Smooth muscle cell (in vitro differentiated cells): ENCODE data around the gene APOL3. TPM values are rescaled to one million over a fixed set of nuclear protein-coding genes. Genes with fewer than 3 reads are reported as not detected.

ENCODE experiments used
- DNase-seq: peaks from one replicate; lab custom pipeline; 2025; ENCODE audit not compliant: unreplicated experiment; lab: John Stamatoyannopoulos, UW
- H2AFZ ChIP-seq: fragments of 200-600 bp; sonication (generic); 2 replicates; pipeline ENCODE4 v1.6.0; 2016; ENCODE audit warnings: antibody characterized with exemption, low read depth, mild to moderate bottlenecking
- H3F3A ChIP-seq: fragments of 200-600 bp; sonication (generic); 2 replicates; pipeline ENCODE4 v1.6.0; 2017; ENCODE audit warnings: antibody characterized with exemption, low read depth
- H3K27ac ChIP-seq: fragments of 200-600 bp; sonication (generic); 2 replicates; pipeline ENCODE4 v1.5.1; 2016; ENCODE audit warnings: low read depth, mild to moderate bottlenecking
- H3K27me3 ChIP-seq: fragments of 200-600 bp; sonication (generic); 2 replicates; pipeline ENCODE4 v1.6.1; 2016; ENCODE audit warnings: low read depth, mild to moderate bottlenecking
- H3K36me3 ChIP-seq: fragments of 200-600 bp; sonication (generic); 2 replicates; pipeline ENCODE4 v1.5.1; 2016; ENCODE audit warnings: low read depth
- H3K4me1 ChIP-seq: fragments of 200-600 bp; sonication (generic); 2 replicates; pipeline ENCODE4 v1.5.1; 2016; ENCODE audit warnings: low read depth
- H3K4me2 ChIP-seq: fragments of 200-600 bp; sonication (generic); 2 replicates; pipeline ENCODE4 v1.6.0; 2016; ENCODE audit warnings: mild to moderate bottlenecking
- H3K4me3 ChIP-seq: fragments of 200-600 bp; sonication (generic); 2 replicates; pipeline ENCODE4 v1.5.1; 2016; ENCODE audit warnings: mild to moderate bottlenecking
- H3K79me2 ChIP-seq: fragments of 200-600 bp; sonication (generic); 2 replicates; pipeline ENCODE4 v1.6.0; 2016; ENCODE audit warnings: low read depth, mild to moderate bottlenecking
- H3K9ac ChIP-seq: fragments of 200-600 bp; sonication (generic); 2 replicates; pipeline ENCODE4 v1.6.0; 2016; ENCODE audit warnings: low read depth
- H3K9me3 ChIP-seq: fragments of 200-600 bp; sonication (generic); replicated peaks from 2 replicates; pipeline ENCODE4 v1.5.1; 2016; ENCODE audit warnings: low read depth
- H4K20me1 ChIP-seq: fragments of 200-600 bp; sonication (generic); 2 replicates; pipeline ENCODE4 v1.6.0; 2016; ENCODE audit warnings: low read depth
- WGBS: methylation state at CpG from one replicate; pipeline ENCODE4 v1.1.7; 2016; ENCODE audit warnings: low lambda C conversion rate; 5-methylcytosine and 5-hydroxymethylcytosine counted together
- polyA plus RNA-seq: library from polyadenylated mRNA; unstranded; fragments of >200 nt; fragmentation: Nextera tagmentation; extraction: Ambion mirVana; gene quantifications from 2 replicates; pipeline ENCODE4 v1.2.1, GENCODE V29; 2016
- total RNA-seq: library from RNA; depleted of rRNA; stranded (reverse); fragments of >200 nt; gene quantifications from 2 replicates; pipeline ENCODE4 v1.2.3, GENCODE V29; 2014
- TF ChIP-seq, protein P1 (sequence below): fragments of 200-600 bp; sonication (generic); IDR thresholded peaks from 2 replicates; pipeline ENCODE4 v1.5.1; 2017; ENCODE audit warnings: borderline replicate concordance, mild to moderate bottlenecking, antibody characterized with exemption; ENCODE audit not compliant: insufficient read depth, poor library complexity, severe bottlenecking

APOL3 gene
- total and polyA plus RNA-seq, 2 experiments from 2014 or later: 0.24 to 0.40 TPM

DNA sequence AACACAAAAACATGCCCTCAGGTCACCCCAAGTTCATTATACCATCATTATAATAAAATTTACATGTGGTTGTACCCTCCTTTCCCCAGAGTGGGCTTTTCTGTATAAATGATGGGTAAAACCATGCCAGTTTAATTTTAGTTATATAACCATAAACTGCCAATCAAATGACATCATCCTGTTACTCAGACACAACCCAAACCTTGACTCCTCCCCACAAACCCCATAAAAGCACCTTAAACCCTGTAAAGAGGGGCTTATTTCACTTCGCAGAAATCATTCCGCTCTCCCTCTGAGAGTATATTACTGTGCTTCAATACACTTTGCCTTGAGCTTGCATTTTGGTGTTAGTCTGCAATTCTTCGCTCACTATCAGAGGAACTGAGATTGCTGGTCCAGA lies 5.5 kb upstream of the APOL3 start:
- TF ChIP-seq, protein P1, sequence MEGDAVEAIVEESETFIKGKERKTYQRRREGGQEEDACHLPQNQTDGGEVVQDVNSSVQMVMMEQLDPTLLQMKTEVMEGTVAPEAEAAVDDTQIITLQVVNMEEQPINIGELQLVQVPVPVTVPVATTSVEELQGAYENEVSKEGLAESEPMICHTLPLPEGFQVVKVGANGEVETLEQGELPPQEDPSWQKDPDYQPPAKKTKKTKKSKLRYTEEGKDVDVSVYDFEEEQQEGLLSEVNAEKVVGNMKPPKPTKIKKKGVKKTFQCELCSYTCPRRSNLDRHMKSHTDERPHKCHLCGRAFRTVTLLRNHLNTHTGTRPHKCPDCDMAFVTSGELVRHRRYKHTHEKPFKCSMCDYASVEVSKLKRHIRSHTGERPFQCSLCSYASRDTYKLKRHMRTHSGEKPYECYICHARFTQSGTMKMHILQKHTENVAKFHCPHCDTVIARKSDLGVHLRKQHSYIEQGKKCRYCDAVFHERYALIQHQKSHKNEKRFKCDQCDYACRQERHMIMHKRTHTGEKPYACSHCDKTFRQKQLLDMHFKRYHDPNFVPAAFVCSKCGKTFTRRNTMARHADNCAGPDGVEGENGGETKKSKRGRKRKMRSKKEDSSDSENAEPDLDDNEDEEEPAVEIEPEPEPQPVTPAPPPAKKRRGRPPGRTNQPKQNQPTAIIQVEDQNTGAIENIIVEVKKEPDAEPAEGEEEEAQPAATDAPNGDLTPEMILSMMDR: no peak
- Histone ChIP-seq H3K4me1 (no peaks in the 10 kb centered on the region), H3K9ac (no peak overlapping the region), H3K4me2 (no peak overlapping the region), H3K79me2 (no peaks in the 10 kb centered on the region), H3K27me3 (no peaks in the 10 kb centered on the region), H3K4me3 (no peak overlapping the region), H3K9me3 (no peaks in the 10 kb centered on the region), H4K20me1 (no peaks in the 10 kb centered on the region), H3K27ac (no peak overlapping the region), H2AFZ (no peak overlapping the region), H3F3A (no peaks in the 10 kb centered on the region), H3K36me3 (no peaks in the 10 kb centered on the region)
- 90% methylated on average over 3 of the region's 3 CpGs for WGBS
- no peak for DNase-seq

DNA sequence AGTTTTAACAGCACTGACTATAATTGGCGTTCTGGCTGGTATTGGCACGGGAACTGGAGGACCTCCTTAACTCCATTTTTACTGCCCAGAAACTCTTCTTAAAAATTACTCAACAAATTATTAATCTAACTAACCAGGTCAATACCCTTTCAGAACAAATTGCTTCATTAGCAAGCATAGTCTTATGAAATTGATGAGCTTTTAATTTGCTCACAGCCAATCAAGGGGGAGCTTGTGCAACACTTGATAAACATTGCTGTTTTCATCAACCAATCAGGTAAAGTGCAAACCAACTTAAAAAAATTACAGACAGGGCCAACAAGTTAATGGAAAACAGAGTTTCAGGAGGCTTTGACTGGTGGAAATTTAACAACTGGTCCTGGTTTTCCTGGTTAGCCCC lies 4.6 kb upstream of the APOL3 start:
- 89% methylated on average over 2 of the region's 2 CpGs for WGBS
- Histone ChIP-seq H3K36me3 (no peaks in the 10 kb centered on the region), H3K27me3 (no peaks in the 10 kb centered on the region), H3K4me2 (no peak overlapping the region), H3K4me1 (no peaks in the 10 kb centered on the region), H3K4me3 (no peak overlapping the region), H3K9ac (no peak overlapping the region), H2AFZ (no peak overlapping the region), H4K20me1 (no peaks in the 10 kb centered on the region), H3K9me3 (no peaks in the 10 kb centered on the region), H3K79me2 (no peaks in the 10 kb centered on the region), H3K27ac (no peak overlapping the region), H3F3A (no peaks in the 10 kb centered on the region)
- TF ChIP-seq, protein P1: no peak
- DNase-seq: no peak

DNA sequence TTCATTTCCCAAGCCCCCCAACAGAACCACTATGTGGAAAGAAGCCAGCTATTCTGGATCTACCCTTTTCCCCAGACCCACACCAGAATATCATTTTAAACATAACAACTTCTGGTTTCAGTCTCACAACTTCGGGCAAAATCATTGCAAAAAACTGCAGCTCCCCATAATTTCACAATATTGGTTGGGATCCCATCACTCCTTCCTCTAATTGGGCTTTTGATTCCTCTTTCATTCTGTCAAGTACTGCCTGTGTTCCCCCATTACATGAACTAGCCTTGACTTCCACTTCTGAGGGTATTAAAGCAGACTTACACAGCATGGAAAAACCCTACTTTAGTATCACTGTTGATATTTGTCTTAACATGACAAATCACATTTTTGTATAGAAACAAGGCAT lies 4.1 kb upstream of the APOL3 start:
- no peak overlapping the region for H3K4me2 ChIP-seq
- H3K9me3 ChIP-seq: no peaks in the 10 kb centered on the region
- no peaks in the 10 kb centered on the region for H3K36me3 ChIP-seq
- no peak for DNase-seq
- no peaks in the 10 kb centered on the region for H3K27me3 ChIP-seq
- no peak overlapping the region for H3K4me3 ChIP-seq
- no peaks in the 10 kb centered on the region for H3F3A ChIP-seq
- no peak overlapping the region for H3K27ac ChIP-seq
- H3K79me2 ChIP-seq: no peaks in the 10 kb centered on the region
- H2AFZ ChIP-seq: no peak overlapping the region
- WGBS: 91% methylated on average over 1 of the region's 1 CpG
- no peak overlapping the region for H3K9ac ChIP-seq
- no peaks in the 10 kb centered on the region for H3K4me1 ChIP-seq
- TF ChIP-seq, protein P1: no peak
- no peaks in the 10 kb centered on the region for H4K20me1 ChIP-seq

DNA sequence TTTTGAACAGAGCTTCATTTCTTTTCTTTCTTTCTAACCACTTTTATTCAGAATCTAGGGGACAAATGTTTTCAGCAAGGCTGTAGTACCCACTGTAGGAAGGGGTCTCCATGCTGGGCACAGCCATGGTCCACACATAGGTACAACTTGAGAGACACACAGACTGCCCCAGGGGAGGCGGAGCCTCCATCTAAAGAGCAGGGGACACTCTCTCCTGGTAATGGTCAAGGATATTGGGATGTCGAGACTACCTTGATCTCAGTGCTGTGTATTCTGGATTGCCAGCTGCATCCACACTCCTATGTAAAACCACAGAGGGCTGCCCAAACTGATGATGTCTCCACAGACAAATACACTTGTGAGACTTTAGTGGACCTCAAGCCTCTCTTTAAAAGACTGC lies 2.9 kb upstream of the APOL3 start:
- DNase-seq: no peak
- Histone ChIP-seq H3K9ac (no peak overlapping the region), H2AFZ (no peak overlapping the region), H3K27ac (no peak overlapping the region), H4K20me1 (no peaks in the 10 kb centered on the region), H3K4me3 (no peak overlapping the region), H3K9me3 (no peaks in the 10 kb centered on the region), H3K36me3 (no peaks in the 10 kb centered on the region), H3K4me1 (no peaks in the 10 kb centered on the region), H3K27me3 (no peaks in the 10 kb centered on the region), H3K4me2 (no peak overlapping the region), H3F3A (no peaks in the 10 kb centered on the region), H3K79me2 (no peaks in the 10 kb centered on the region)
- TF ChIP-seq, protein P1: no peak
- 93% methylated on average over 2 of the region's 2 CpGs for WGBS
